GM12891 (cell line): Measurements from ENCODE around the gene ITPR3.

ENCODE experiments used
- POLR2A ChIP-seq: IDR thresholded peaks from 2 replicates; pipeline ENCODE4 v1.6.1; 2011; ENCODE audit warnings: low read depth, low read length, control low read depth
- POLR2AphosphoS5 ChIP-seq: IDR thresholded peaks from 2 replicates; pipeline ENCODE4 v1.6.1; 2011; ENCODE audit warnings: low read depth, low read length, control low read depth
- TAF1 ChIP-seq: IDR thresholded peaks from 2 replicates; pipeline ENCODE4 v1.6.1; 2011; ENCODE audit warnings: low read depth, low read length, control low read depth

GRCh38 chr6:33732385-33732784 is 111.3 kb downstream of the ITPR3 start:
- no peak for TF ChIP-seq POLR2A
- TF ChIP-seq POLR2AphosphoS5: no peak
- TF ChIP-seq TAF1: no peak
